SU-DHL-6 (cell line): ENCODE measurements around the gene SLC39A1.

ENCODE experiments used
- CTCF ChIP-seq: fragments of 200-600 bp; sonication (generic); IDR thresholded peaks from one replicate; pipeline ENCODE4 v1.5.1; 2017; ENCODE audit warnings: antibody characterized with exemption, mild to moderate bottlenecking, low read length, moderate library complexity; ENCODE audit not compliant: insufficient read depth, poor library complexity, severe bottlenecking
- EZH2phosphoT487 ChIP-seq: fragments of 200-600 bp; sonication (generic), shearing (Covaris generic); conservative IDR thresholded peaks from 2 replicates; pipeline ENCODE4 v1.6.1; 2018; ENCODE audit warnings: mild to moderate bottlenecking, antibody characterized with exemption, low read length, moderate library complexity, mixed read lengths

- TF ChIP-seq CTCF (no peak), EZH2phosphoT487 (no peak)
These were observed 7.0 kb upstream of the SLC39A1 start for GRCh38 chr1:153970346-153970745.
